HEK293 (cell line): ENCODE data around the gene CDX2.
A peak's percentile ranks its signal among the peaks of the same experiment; 100 is the strongest.

Experiments
- GLIS1 ChIP-seq: fragments of 450-650 bp; formaldehyde crosslinking; IDR thresholded peaks from 2 replicates; pipeline ENCODE4 v1.5.1; 2016; ENCODE audit warnings: missing biosample characterization, missing genetic modification characterization
- HOXA7 ChIP-seq: sonication (generic); formaldehyde crosslinking; IDR thresholded peaks from 2 replicates; pipeline ENCODE4 v1.8.1; 2022; ENCODE audit warnings: missing genetic modification reagents, borderline replicate concordance
- HOXC10 ChIP-seq: sonication (generic); formaldehyde crosslinking; IDR thresholded peaks from 2 replicates; pipeline ENCODE4 v1.8.1; 2023; ENCODE audit warnings: mild to moderate bottlenecking, missing genetic modification reagents
- MEIS1 ChIP-seq: sonication (generic); formaldehyde crosslinking; IDR thresholded peaks from 2 replicates; pipeline ENCODE4 v1.8.1; 2022; ENCODE audit warnings: missing genetic modification reagents, mild to moderate bottlenecking, borderline replicate concordance
- SETDB1 ChIP-seq: IDR thresholded peaks from one replicate; pipeline ENCODE4 v1.6.1; 2017; ENCODE audit warnings: mild to moderate bottlenecking, low read length, moderate library complexity, mixed read lengths; ENCODE audit not compliant: insufficient read length
- TCF7L2 ChIP-seq: IDR thresholded peaks from 2 replicates; pipeline ENCODE4 v1.6.1; 2011; ENCODE audit warnings: low read depth, mild to moderate bottlenecking, inconsistent platforms, low read length, moderate library complexity, borderline replicate concordance
- ZBTB7A ChIP-seq: fragments of 450-650 bp; formaldehyde crosslinking; IDR thresholded peaks from 2 replicates; pipeline ENCODE4 v1.5.1; 2016; ENCODE audit warnings: low read depth, missing biosample characterization, missing genetic modification characterization
- ZNF157 ChIP-seq: fragments of 450-650 bp; formaldehyde crosslinking; IDR thresholded peaks from 2 replicates; pipeline ENCODE4 v1.5.1; 2016; ENCODE audit warnings: missing biosample characterization, missing genetic modification characterization
- ZNF221 ChIP-seq: fragments of 450-650 bp; formaldehyde crosslinking; IDR thresholded peaks from 2 replicates; pipeline ENCODE4 v1.5.1; 2017; ENCODE audit warnings: missing biosample characterization, missing genetic modification characterization, borderline replicate concordance
- ZNF274 ChIP-seq, 2 experiments: fragments of 200-500 bp in 1 of 2; fragments of 450-650 bp in 1 of 2; sonication (Bioruptor generic) in 1 of 2; formaldehyde crosslinking in 1 of 2; IDR thresholded peaks; 2 replicates each; pipeline versions ENCODE4 v1.5.1 to v1.6.1; 2014 to 2016; ENCODE audit warnings: borderline replicate concordance in 1 of 2, inconsistent platforms in 1 of 2, low read length in 1 of 2, missing biosample characterization in 1 of 2, missing genetic modification characterization in 1 of 2
- ZNF335 ChIP-seq: fragments of 450-650 bp; formaldehyde crosslinking; conservative IDR thresholded peaks from 2 replicates; pipeline ENCODE4 v1.5.1; 2016; ENCODE audit warnings: missing biosample characterization, missing genetic modification characterization
- ZNF391 ChIP-seq: fragments of 450-650 bp; formaldehyde crosslinking; IDR thresholded peaks from 2 replicates; pipeline ENCODE4 v1.5.1; 2016; ENCODE audit warnings: low read depth, missing biosample characterization, missing genetic modification characterization, borderline replicate concordance
- ZNF423 ChIP-seq: fragments of 450-650 bp; formaldehyde crosslinking; IDR thresholded peaks from 2 replicates; pipeline ENCODE4 v1.5.1; 2016; ENCODE audit warnings: missing biosample characterization, missing genetic modification characterization
- ZNF473 ChIP-seq: fragments of 450-650 bp; formaldehyde crosslinking; IDR thresholded peaks from 2 replicates; pipeline ENCODE4 v1.5.1; 2017; ENCODE audit warnings: missing biosample characterization, missing genetic modification characterization
- ZNF549 ChIP-seq: fragments of 450-650 bp; IDR thresholded peaks from 2 replicates; pipeline ENCODE4 v1.5.1; 2018; ENCODE audit warnings: missing biosample characterization, missing genetic modification characterization, mild to moderate bottlenecking, inconsistent platforms, moderate library complexity
- ZNF560 ChIP-seq: fragments of 450-650 bp; formaldehyde crosslinking; IDR thresholded peaks from 2 replicates; pipeline ENCODE4 v1.5.1; 2017; ENCODE audit warnings: missing biosample characterization, missing genetic modification characterization, borderline replicate concordance
- ZNF600 ChIP-seq: fragments of 450-650 bp; formaldehyde crosslinking; IDR thresholded peaks from 2 replicates; pipeline ENCODE4 v1.5.1; 2016; ENCODE audit warnings: missing biosample characterization, missing genetic modification characterization
- ZNF621 ChIP-seq: fragments of 450-650 bp; formaldehyde crosslinking; IDR thresholded peaks from 2 replicates; pipeline ENCODE4 v1.5.1; 2017; ENCODE audit warnings: missing biosample characterization, missing genetic modification characterization
- ZNF654 ChIP-seq: fragments of 450-650 bp; formaldehyde crosslinking; IDR thresholded peaks from 2 replicates; pipeline ENCODE4 v1.5.1; 2016; ENCODE audit warnings: low read depth, missing biosample characterization, missing genetic modification characterization
- ZNF660 ChIP-seq: fragments of 450-650 bp; IDR thresholded peaks from 2 replicates; pipeline ENCODE4 v1.5.1; 2018; ENCODE audit warnings: missing biosample characterization, mild to moderate bottlenecking, missing genetic modification characterization
- ZNF76 ChIP-seq: fragments of 450-650 bp; formaldehyde crosslinking; IDR thresholded peaks from 2 replicates; pipeline ENCODE4; 2016; ENCODE audit warnings: low read depth, missing biosample characterization, missing genetic modification characterization, borderline replicate concordance
- ZNF777 ChIP-seq: fragments of 450-650 bp; formaldehyde crosslinking; IDR thresholded peaks from 2 replicates; pipeline ENCODE4 v1.5.1; 2017; ENCODE audit warnings: missing biosample characterization, missing genetic modification characterization, borderline replicate concordance
- ZSCAN16 ChIP-seq: fragments of 450-650 bp; formaldehyde crosslinking; IDR thresholded peaks from 2 replicates; pipeline ENCODE4 v1.5.1; 2016; ENCODE audit warnings: missing biosample characterization, missing genetic modification characterization
- TF ChIP-seq, protein P1 (sequence below): fragments of 450-650 bp; formaldehyde crosslinking; IDR thresholded peaks from 2 replicates; pipeline ENCODE4 v1.5.1; 2016; ENCODE audit warnings: missing biosample characterization, missing genetic modification characterization
- TF ChIP-seq, protein P2 (sequence below): fragments of 450-650 bp; formaldehyde crosslinking; IDR thresholded peaks from 2 replicates; pipeline ENCODE4 v1.5.1; 2016; ENCODE audit warnings: missing biosample characterization, missing genetic modification characterization
- TF ChIP-seq, protein P3 (sequence below): fragments of 450-650 bp; formaldehyde crosslinking; optimal IDR thresholded peaks from 2 replicates; pipeline ENCODE3; 2016; ENCODE audit warnings: missing biosample characterization, mild to moderate bottlenecking, missing genetic modification characterization
- TF ChIP-seq, protein P4 (sequence below): fragments of 450-650 bp; formaldehyde crosslinking; IDR thresholded peaks from 2 replicates; pipeline ENCODE4 v1.5.1; 2016; ENCODE audit warnings: missing biosample characterization, missing genetic modification characterization
- TF ChIP-seq, protein P5 (sequence below): fragments of 450-650 bp; formaldehyde crosslinking; IDR thresholded peaks from 2 replicates; pipeline ENCODE4 v1.5.0; 2017; ENCODE audit warnings: missing biosample characterization, missing genetic modification characterization, borderline replicate concordance
- TF ChIP-seq, protein P6 (sequence below): fragments of 450-650 bp; formaldehyde crosslinking; IDR thresholded peaks from 2 replicates; pipeline ENCODE4 v1.5.1; 2016; ENCODE audit warnings: missing biosample characterization, missing genetic modification characterization

CDX2 gene

DNA sequence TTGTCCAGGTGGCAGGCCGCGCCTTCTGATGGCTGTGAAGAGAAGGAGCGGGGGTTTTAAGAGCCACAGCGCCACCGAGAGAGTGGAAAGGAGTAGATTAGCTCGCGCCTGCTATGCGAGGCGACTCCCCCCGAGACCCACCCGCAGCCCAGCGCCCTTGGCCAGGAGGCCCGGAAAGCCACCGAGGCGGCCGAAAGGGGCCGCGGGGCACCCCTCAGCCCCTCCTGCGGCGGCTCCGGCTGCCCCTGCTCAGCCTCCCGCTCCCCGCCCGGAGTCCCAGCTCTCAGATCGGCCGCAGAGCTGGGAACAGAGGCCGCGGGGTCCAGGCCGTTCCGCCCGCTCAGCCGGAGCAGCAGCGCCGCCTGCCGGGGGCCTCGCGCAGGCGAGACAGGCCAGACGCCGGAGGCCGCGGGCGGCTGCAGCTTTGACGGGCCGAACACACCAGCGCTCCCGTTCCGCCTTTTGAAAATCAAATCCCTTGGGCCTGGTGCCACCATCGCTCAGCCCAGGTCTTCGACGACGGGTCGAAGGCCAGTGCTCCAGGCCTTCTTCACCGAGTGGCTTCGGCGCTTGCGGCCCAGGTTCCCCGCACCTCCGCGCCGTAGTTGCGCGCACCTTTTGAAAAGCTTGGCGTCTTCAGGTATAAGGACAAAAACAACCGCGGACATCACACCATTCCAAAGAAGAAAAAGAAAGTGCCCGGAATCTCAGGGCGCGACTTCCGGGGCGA lies 15.3 kb downstream of the CDX2 start (continued):
- TF ChIP-seq GLIS1 (tag by site-specific recombination) (peak; percentile 28; the same call in 1 of the 2 replicates), ZNF473 (no peak), ZNF777 (tag by site-specific recombination) (no peak), ZNF221 (tag by site-specific recombination) (no peak), MEIS1 (CRISPR knock-in tag) (no peak), ZBTB7A (tag by site-specific recombination) (no peak), ZNF391 (tag by site-specific recombination) (no peak; the same call in 1 of the 2 replicates), HOXC10 (CRISPR knock-in tag) (no peak), ZNF660 (tag by site-specific recombination) (peak; percentile 72; the same call in 1 of the 2 replicates), SETDB1 (no peak), ZNF621 (no peak), ZNF654 (tag by site-specific recombination) (peak; percentile 27), ZNF157 (tag by site-specific recombination) (no peak), ZNF549 (no peak), TCF7L2 (no peak), ZNF423 (tag by site-specific recombination) (no peak), ZNF600 (tag by site-specific recombination) (0 out of 2 replicates have a peak, but pooled peaks have one; percentile 42), ZNF335 (tag by site-specific recombination) (no peak; the same call in 1 of the 2 replicates), ZNF274 (IDR thresholded peaks at IDR 0.05; ENCODE audit: low read length) (no peak), ZNF274 (tag by site-specific recombination; IDR thresholded peaks at IDR 0.05; ENCODE audit: borderline replicate concordance) (no peak), HOXA7 (CRISPR knock-in tag) (no peak), ZNF560 (peak; percentile 98), ZNF76 (tag by site-specific recombination) (no peak), ZSCAN16 (tag by site-specific recombination) (no peak)
- TF ChIP-seq, protein P1, sequence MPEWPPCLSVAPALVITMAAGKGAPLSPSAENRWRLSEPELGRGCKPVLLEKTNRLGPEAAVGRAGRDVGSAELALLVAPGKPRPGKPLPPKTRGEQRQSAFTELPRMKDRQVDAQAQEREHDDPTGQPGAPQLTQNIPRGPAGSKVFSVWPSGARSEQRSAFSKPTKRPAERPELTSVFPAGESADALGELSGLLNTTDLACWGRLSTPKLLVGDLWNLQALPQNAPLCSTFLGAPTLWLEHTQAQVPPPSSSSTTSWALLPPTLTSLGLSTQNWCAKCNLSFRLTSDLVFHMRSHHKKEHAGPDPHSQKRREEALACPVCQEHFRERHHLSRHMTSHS (tag by site-specific recombination): no peak
- TF ChIP-seq, protein P2, sequence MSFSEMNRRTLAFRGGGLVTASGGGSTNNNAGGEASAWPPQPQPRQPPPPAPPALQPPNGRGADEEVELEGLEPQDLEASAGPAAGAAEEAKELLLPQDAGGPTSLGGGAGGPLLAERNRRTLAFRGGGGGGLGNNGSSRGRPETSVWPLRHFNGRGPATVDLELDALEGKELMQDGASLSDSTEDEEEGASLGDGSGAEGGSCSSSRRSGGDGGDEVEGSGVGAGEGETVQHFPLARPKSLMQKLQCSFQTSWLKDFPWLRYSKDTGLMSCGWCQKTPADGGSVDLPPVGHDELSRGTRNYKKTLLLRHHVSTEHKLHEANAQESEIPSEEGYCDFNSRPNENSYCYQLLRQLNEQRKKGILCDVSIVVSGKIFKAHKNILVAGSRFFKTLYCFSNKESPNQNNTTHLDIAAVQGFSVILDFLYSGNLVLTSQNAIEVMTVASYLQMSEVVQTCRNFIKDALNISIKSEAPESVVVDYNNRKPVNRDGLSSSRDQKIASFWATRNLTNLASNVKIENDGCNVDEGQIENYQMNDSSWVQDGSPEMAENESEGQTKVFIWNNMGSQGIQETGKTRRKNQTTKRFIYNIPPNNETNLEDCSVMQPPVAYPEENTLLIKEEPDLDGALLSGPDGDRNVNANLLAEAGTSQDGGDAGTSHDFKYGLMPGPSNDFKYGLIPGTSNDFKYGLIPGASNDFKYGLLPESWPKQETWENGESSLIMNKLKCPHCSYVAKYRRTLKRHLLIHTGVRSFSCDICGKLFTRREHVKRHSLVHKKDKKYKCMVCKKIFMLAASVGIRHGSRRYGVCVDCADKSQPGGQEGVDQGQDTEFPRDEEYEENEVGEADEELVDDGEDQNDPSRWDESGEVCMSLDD (tag by site-specific recombination): no peak
- TF ChIP-seq, protein P3, sequence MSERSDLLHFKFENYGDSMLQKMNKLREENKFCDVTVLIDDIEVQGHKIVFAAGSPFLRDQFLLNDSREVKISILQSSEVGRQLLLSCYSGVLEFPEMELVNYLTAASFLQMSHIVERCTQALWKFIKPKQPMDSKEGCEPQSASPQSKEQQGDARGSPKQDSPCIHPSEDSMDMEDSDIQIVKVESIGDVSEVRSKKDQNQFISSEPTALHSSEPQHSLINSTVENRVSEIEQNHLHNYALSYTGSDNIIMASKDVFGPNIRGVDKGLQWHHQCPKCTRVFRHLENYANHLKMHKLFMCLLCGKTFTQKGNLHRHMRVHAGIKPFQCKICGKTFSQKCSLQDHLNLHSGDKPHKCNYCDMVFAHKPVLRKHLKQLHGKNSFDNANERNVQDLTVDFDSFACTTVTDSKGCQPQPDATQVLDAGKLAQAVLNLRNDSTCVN: peak; percentile 28
- TF ChIP-seq, protein P4, sequence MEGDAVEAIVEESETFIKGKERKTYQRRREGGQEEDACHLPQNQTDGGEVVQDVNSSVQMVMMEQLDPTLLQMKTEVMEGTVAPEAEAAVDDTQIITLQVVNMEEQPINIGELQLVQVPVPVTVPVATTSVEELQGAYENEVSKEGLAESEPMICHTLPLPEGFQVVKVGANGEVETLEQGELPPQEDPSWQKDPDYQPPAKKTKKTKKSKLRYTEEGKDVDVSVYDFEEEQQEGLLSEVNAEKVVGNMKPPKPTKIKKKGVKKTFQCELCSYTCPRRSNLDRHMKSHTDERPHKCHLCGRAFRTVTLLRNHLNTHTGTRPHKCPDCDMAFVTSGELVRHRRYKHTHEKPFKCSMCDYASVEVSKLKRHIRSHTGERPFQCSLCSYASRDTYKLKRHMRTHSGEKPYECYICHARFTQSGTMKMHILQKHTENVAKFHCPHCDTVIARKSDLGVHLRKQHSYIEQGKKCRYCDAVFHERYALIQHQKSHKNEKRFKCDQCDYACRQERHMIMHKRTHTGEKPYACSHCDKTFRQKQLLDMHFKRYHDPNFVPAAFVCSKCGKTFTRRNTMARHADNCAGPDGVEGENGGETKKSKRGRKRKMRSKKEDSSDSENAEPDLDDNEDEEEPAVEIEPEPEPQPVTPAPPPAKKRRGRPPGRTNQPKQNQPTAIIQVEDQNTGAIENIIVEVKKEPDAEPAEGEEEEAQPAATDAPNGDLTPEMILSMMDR (tag by site-specific recombination): peak; percentile 67
- TF ChIP-seq, protein P5, sequence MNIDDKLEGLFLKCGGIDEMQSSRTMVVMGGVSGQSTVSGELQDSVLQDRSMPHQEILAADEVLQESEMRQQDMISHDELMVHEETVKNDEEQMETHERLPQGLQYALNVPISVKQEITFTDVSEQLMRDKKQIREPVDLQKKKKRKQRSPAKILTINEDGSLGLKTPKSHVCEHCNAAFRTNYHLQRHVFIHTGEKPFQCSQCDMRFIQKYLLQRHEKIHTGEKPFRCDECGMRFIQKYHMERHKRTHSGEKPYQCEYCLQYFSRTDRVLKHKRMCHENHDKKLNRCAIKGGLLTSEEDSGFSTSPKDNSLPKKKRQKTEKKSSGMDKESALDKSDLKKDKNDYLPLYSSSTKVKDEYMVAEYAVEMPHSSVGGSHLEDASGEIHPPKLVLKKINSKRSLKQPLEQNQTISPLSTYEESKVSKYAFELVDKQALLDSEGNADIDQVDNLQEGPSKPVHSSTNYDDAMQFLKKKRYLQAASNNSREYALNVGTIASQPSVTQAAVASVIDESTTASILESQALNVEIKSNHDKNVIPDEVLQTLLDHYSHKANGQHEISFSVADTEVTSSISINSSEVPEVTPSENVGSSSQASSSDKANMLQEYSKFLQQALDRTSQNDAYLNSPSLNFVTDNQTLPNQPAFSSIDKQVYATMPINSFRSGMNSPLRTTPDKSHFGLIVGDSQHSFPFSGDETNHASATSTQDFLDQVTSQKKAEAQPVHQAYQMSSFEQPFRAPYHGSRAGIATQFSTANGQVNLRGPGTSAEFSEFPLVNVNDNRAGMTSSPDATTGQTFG (tag by site-specific recombination): no peak
- TF ChIP-seq, protein P6, sequence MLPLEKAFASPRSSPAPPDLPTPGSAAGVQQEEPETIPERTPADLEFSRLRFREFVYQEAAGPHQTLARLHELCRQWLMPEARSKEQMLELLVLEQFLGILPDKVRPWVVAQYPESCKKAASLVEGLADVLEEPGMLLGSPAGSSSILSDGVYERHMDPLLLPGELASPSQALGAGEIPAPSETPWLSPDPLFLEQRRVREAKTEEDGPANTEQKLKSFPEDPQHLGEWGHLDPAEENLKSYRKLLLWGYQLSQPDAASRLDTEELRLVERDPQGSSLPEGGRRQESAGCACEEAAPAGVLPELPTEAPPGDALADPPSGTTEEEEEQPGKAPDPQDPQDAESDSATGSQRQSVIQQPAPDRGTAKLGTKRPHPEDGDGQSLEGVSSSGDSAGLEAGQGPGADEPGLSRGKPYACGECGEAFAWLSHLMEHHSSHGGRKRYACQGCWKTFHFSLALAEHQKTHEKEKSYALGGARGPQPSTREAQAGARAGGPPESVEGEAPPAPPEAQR: no peak
